ENCODE measurements around the gene HTR3B.
"Not testable (repeated sequence)": the region's sequence is repeated elsewhere in the genome, so short reads cannot be mapped to it uniquely, and the experiment has no call there.

The HTR3B gene

DNA sequence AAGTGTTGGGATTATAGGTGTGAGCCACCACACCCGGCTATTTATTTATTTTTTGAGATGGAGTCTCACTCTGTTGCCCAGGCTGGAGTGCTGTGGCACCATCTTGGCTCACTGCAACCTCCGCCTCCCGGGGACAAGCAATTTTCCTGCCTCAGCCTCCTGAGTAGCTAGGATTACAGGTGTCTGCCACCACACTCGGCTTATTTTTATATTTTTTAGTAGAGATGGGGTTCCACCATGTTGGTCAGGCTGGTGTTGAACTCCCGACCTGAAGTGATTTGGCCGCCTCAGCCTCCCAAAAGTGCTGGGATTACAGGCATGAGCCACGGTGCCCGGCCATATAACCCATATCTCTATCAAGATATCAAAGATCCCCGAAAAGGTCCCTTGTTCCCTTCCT, 6.9 kb downstream of the HTR3B start:
- not testable (repeated sequence) for H3K4me2 ChIP-seq (ENCODE audit: insufficient read depth, low read length, poor library complexity, severe bottlenecking); H2BK120ac ChIP-seq (ENCODE audit: low read depth, low read length); H3K4me1 ChIP-seq (ENCODE audit: control insufficient read depth in 2 of 2, insufficient read depth in 1 of 2, low read depth in 1 of 2, low read length in 2 of 2); H2BK12ac ChIP-seq (ENCODE audit: low read length); DNase-seq (ENCODE audit: low spot score); H3K9me3 ChIP-seq (replicated peaks in 1 of 2; ENCODE audit: control insufficient read depth in 2 of 2, insufficient read depth in 1 of 2, low read depth in 1 of 2, low read length in 2 of 2); H3K18ac ChIP-seq (ENCODE audit: low read length); H3K36me3 ChIP-seq (replicated peaks in 1 of 2; ENCODE audit: control insufficient read depth in 2 of 2, insufficient read depth in 2 of 2, low read length in 2 of 2); H4K8ac ChIP-seq (ENCODE audit: low read depth, low read length); H3K4ac ChIP-seq (ENCODE audit: low read length); H3K4me3 ChIP-seq (ENCODE audit: low read length in 2 of 2); H4K91ac ChIP-seq (ENCODE audit: low read depth, low read length, poor library complexity); H3K9ac ChIP-seq (ENCODE audit: low read depth, low read length, poor library complexity); H3K23ac ChIP-seq (ENCODE audit: low read depth, low read length, poor library complexity); H2BK15ac ChIP-seq (ENCODE audit: low read length); H3K27ac ChIP-seq (replicated peaks; ENCODE audit: low read length); H2AFZ ChIP-seq (ENCODE audit: low read length); H3K79me1 ChIP-seq (ENCODE audit: low read depth, low read length); H2BK5ac ChIP-seq (ENCODE audit: low read length); H3K14ac ChIP-seq (ENCODE audit: low read length); H2AK5ac ChIP-seq (ENCODE audit: low read depth, low read length)
- peaks cover 0 to 18% (median 0%) of the 10 kb centered on the region in 3 experiments for H3K27me3 ChIP-seq (ENCODE audit: control insufficient read depth in 3 of 3, insufficient read depth in 3 of 3, low read depth in 1 of 3, low read length in 3 of 3)
- no CpG with 5 or more reads among the region's 9 CpGs for WGBS, 2 donors (ENCODE audit: extremely low coverage in 2 of 2, insufficient read length in 2 of 2, insufficient replicate concordance in 1 of 2)

DNA sequence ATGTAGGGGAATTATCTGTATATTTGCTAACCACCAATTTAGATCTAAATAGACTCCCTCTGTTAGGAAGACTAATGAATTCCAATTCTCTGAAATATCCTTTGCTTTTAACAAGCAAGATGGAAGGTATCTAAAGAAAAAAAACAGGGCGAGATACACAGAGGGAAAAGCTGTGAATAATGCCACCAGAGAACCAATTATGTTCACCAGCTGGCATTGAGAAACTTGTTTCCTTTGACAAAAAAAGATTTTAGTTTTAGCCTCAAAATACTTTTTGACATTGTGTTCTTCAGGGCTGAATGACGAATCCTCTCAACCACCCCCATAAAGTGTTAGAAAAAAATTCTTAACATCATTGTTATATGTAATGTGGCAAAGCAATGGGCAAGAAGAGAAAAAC, 19.0 kb downstream of the HTR3B start:
- Histone ChIP-seq H2BK5ac (ENCODE audit: low read length) (no peak overlapping the region), H4K8ac (ENCODE audit: low read depth, low read length) (no peak overlapping the region), H3K27ac (replicated peaks; ENCODE audit: low read length) (no peak overlapping the region), H3K23ac (ENCODE audit: low read depth, low read length, poor library complexity) (no peak overlapping the region), H3K4me3 (ENCODE audit: low read length in 2 of 2) (no peak overlapping the region), H3K79me1 (ENCODE audit: low read depth, low read length) (no peaks in the 10 kb centered on the region), H3K4me1 (ENCODE audit: control insufficient read depth in 2 of 2, insufficient read depth in 1 of 2, low read depth in 1 of 2, low read length in 2 of 2) (no peaks in the 10 kb centered on the region), H3K18ac (ENCODE audit: low read length) (no peak overlapping the region), H3K9ac (ENCODE audit: low read depth, low read length, poor library complexity) (no peak overlapping the region), H2BK12ac (ENCODE audit: low read length) (no peak overlapping the region), H2AK5ac (ENCODE audit: low read depth, low read length) (no peak overlapping the region), H3K36me3 (replicated peaks in 1 of 2; ENCODE audit: control insufficient read depth in 2 of 2, insufficient read depth in 2 of 2, low read length in 2 of 2) (no peaks in the 10 kb centered on the region), H3K9me3 (replicated peaks in 1 of 2; ENCODE audit: control insufficient read depth in 2 of 2, insufficient read depth in 1 of 2, low read depth in 1 of 2, low read length in 2 of 2) (no peaks in the 10 kb centered on the region), H3K4me2 (ENCODE audit: insufficient read depth, low read length, poor library complexity, severe bottlenecking) (no peak overlapping the region), H2BK120ac (ENCODE audit: low read depth, low read length) (no peak overlapping the region), H4K91ac (ENCODE audit: low read depth, low read length, poor library complexity) (no peak overlapping the region), H3K14ac (ENCODE audit: low read length) (no peak overlapping the region), H2BK15ac (ENCODE audit: low read length) (no peak overlapping the region), H2AFZ (ENCODE audit: low read length) (no peak overlapping the region), H3K27me3 (ENCODE audit: control insufficient read depth in 3 of 3, insufficient read depth in 3 of 3, low read depth in 1 of 3, low read length in 3 of 3) (no peaks in the 10 kb centered on the region), H3K4ac (ENCODE audit: low read length) (no peak overlapping the region)
- DNase-seq (ENCODE audit: low spot score) = no peak
- no CpG with 5 or more reads among the region's 2 CpGs for WGBS, 2 donors (ENCODE audit: extremely low coverage in 2 of 2, insufficient read length in 2 of 2, insufficient replicate concordance in 1 of 2)

DNA sequence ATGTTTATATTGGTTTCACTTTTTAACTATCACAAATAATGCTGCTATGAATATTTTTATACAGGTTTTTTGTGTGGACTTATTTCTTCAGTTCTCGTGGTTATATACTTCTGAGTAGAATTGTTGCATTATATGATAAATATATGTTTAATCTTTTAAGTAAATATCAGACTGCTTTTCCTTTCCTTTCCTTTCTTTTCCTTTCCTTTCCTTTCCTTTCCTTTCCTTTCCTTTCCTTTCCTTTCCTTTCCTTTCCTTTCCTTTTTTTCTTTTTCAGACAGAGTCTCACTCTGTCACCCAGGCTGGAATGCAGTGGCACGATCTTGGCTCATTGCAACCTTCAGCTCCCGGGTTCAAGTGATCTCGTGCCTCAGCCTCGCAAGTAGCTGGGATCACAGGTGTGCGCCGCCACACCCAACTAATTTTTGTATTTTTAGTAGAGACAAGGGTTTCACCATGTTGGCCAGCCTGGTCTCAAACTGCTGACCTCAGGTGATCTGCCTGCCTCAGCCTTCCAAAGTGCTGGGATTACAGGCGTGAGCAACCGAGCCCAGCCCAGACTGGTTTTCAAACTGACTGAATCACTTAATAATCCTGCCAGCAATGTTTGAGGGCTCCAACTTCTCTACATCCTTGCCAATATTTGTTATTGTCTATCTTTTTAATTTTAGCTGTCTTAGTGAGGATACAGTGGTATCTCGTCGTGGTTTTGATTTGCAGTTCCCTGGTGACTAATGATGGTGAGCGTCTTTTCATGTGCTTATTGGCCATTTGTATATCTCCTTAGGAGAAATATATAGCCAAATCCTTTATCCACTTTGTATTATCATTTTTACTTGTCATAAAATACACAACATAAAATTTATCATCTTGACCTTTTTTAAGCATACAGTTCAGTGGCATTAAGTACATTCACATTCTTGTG, 21.9 kb downstream of the HTR3B start:
- no peak overlapping the region for H3K4me3 ChIP-seq (ENCODE audit: low read length in 2 of 2)
- no peak overlapping the region for H2BK15ac ChIP-seq (ENCODE audit: low read length)
- WGBS, 2 donors (ENCODE audit: extremely low coverage in 2 of 2, insufficient read length in 2 of 2, insufficient replicate concordance in 1 of 2) = no CpG with 5 or more reads among the region's 12 CpGs
- no peak overlapping the region for H3K4ac ChIP-seq (ENCODE audit: low read length)
- no peaks in the 10 kb centered on the region for H3K79me1 ChIP-seq (ENCODE audit: low read depth, low read length)
- no peaks in the 10 kb centered on the region for H3K36me3 ChIP-seq (replicated peaks in 1 of 2; ENCODE audit: control insufficient read depth in 2 of 2, insufficient read depth in 2 of 2, low read length in 2 of 2)
- H4K8ac ChIP-seq (ENCODE audit: low read depth, low read length) = no peak overlapping the region
- H3K23ac ChIP-seq (ENCODE audit: low read depth, low read length, poor library complexity) = no peak overlapping the region
- H3K27ac ChIP-seq (replicated peaks; ENCODE audit: low read length) = no peak overlapping the region
- no peak overlapping the region for H2BK120ac ChIP-seq (ENCODE audit: low read depth, low read length)
- H3K9me3 ChIP-seq (replicated peaks in 1 of 2; ENCODE audit: control insufficient read depth in 2 of 2, insufficient read depth in 1 of 2, low read depth in 1 of 2, low read length in 2 of 2) = no peaks in the 10 kb centered on the region
- no peak overlapping the region for H3K14ac ChIP-seq (ENCODE audit: low read length)
- no peaks in the 10 kb centered on the region for H3K4me1 ChIP-seq (ENCODE audit: control insufficient read depth in 2 of 2, insufficient read depth in 1 of 2, low read depth in 1 of 2, low read length in 2 of 2)
- no peak overlapping the region for H2BK12ac ChIP-seq (ENCODE audit: low read length)
- H2BK5ac ChIP-seq (ENCODE audit: low read length) = no peak overlapping the region
- no peak for DNase-seq (ENCODE audit: low spot score)
- no peak overlapping the region for H2AFZ ChIP-seq (ENCODE audit: low read length)
- no peak overlapping the region for H3K9ac ChIP-seq (ENCODE audit: low read depth, low read length, poor library complexity)
- no peaks in the 10 kb centered on the region for H3K27me3 ChIP-seq (ENCODE audit: control insufficient read depth in 3 of 3, insufficient read depth in 3 of 3, low read depth in 1 of 3, low read length in 3 of 3)
- no peak overlapping the region for H3K4me2 ChIP-seq (ENCODE audit: insufficient read depth, low read length, poor library complexity, severe bottlenecking)
- no peak overlapping the region for H2AK5ac ChIP-seq (ENCODE audit: low read depth, low read length)
- H3K18ac ChIP-seq (ENCODE audit: low read length) = no peak overlapping the region
- H4K91ac ChIP-seq (ENCODE audit: low read depth, low read length, poor library complexity) = no peak overlapping the region

DNA sequence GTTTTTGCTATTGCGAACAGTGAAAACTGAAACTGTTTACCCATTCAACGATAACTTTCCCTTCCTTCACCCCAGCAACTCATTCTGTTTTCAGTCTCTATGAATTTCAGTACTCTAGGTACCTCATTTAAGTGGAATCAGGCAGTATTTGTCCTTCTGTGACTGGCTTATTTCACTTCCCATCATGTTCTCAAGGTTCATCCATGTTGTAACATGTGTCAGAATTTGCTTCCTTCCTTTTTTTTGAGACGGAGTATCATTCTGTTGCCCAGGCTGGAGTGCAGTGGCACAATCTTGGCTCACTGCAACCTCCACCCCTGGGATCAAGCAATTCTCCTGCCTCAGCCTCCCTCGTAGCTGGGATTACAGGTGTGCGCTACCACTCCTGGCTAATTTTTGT, 23.7 kb downstream of the HTR3B start:
- Histone ChIP-seq H3K9ac (ENCODE audit: low read depth, low read length, poor library complexity) (no peak overlapping the region), H3K4ac (ENCODE audit: low read length) (no peak overlapping the region), H2BK5ac (ENCODE audit: low read length) (no peak overlapping the region), H3K4me1 (ENCODE audit: control insufficient read depth in 2 of 2, insufficient read depth in 1 of 2, low read depth in 1 of 2, low read length in 2 of 2) (peaks cover 0 to 1% of the 10 kb centered on the region in 2 donors), H3K9me3 (replicated peaks in 1 of 2; ENCODE audit: control insufficient read depth in 2 of 2, insufficient read depth in 1 of 2, low read depth in 1 of 2, low read length in 2 of 2) (no peaks in the 10 kb centered on the region), H4K91ac (ENCODE audit: low read depth, low read length, poor library complexity) (no peak overlapping the region), H3K4me2 (ENCODE audit: insufficient read depth, low read length, poor library complexity, severe bottlenecking) (no peak overlapping the region), H3K23ac (ENCODE audit: low read depth, low read length, poor library complexity) (no peak overlapping the region), H4K8ac (ENCODE audit: low read depth, low read length) (no peak overlapping the region), H3K27me3 (ENCODE audit: control insufficient read depth in 3 of 3, insufficient read depth in 3 of 3, low read depth in 1 of 3, low read length in 3 of 3) (peaks cover 0 to 8% (median 0%) of the 10 kb centered on the region in 3 experiments), H2AFZ (ENCODE audit: low read length) (no peak overlapping the region), H3K27ac (replicated peaks; ENCODE audit: low read length) (no peak overlapping the region), H3K18ac (ENCODE audit: low read length) (no peak overlapping the region), H3K14ac (ENCODE audit: low read length) (no peak overlapping the region), H2AK5ac (ENCODE audit: low read depth, low read length) (no peak overlapping the region), H3K4me3 (ENCODE audit: low read length in 2 of 2) (no peak overlapping the region), H2BK120ac (ENCODE audit: low read depth, low read length) (no peak overlapping the region), H2BK12ac (ENCODE audit: low read length) (no peak overlapping the region), H3K79me1 (ENCODE audit: low read depth, low read length) (no peaks in the 10 kb centered on the region), H3K36me3 (replicated peaks in 1 of 2; ENCODE audit: control insufficient read depth in 2 of 2, insufficient read depth in 2 of 2, low read length in 2 of 2) (no peaks in the 10 kb centered on the region), H2BK15ac (ENCODE audit: low read length) (no peak overlapping the region)
- no CpG with 5 or more reads among the region's 5 CpGs for WGBS, 2 donors (ENCODE audit: extremely low coverage in 2 of 2, insufficient read length in 2 of 2, insufficient replicate concordance in 1 of 2)
- DNase-seq (ENCODE audit: low spot score) = no peak
